ENCODE measurements around the gene TEKTIP1. TPM values are rescaled to one million over a fixed set of nuclear protein-coding genes. Genes with fewer than 3 reads are reported as not detected.
A peak's percentile ranks its signal among the peaks of the same experiment; 100 is the strongest.

TEKTIP1 gene
- total RNA-seq, 1 experiment from 2014 or later: 0.49 TPM

- ChIA-PET CTCF (interaction anchor here (0.5 to 1.8 kb wide), 4 partner anchors 10 to 1351 kb away, joined by 3 to 16 read pairs (median 3); no protein-coding TSS in a partner anchor), POLR2A (interaction anchor here (0.9 kb wide), 1 partner anchor 20 kb away, joined by 3 read pairs; no protein-coding TSS in a partner anchor)
- Mint-ChIP-seq H3K27ac (ENCODE audit: low read depth, unreplicated experiment) (no peak overlapping the region), H3K4me3 (ENCODE audit: unreplicated experiment) (no peak overlapping the region), H3K27me3 (ENCODE audit: insufficient read depth, unreplicated experiment) (no peaks in the 10 kb centered on the region), H3K9me3 (ENCODE audit: unreplicated experiment) (no peaks in the 10 kb centered on the region), H3K36me3 (ENCODE audit: insufficient read depth, unreplicated experiment) (peaks cover 31% of the 10 kb centered on the region), H3K4me1 (ENCODE audit: insufficient read depth, unreplicated experiment) (peaks cover 10% of the 10 kb centered on the region)
- intact Hi-C loops (cut with micrococcal nuclease): loop anchor here (10.0 kb wide), 1 partner anchor 150 kb away; the partner anchor contains the start of genes PIP5K1C and TJP3
- BruUV-seq (replicated peaks): TSS peak; percentile 42
- no peak for DNase-seq (ENCODE audit: unreplicated experiment)
- no peak for TF ChIP-seq CTCF (IDR thresholded peaks at IDR 0.05; ENCODE audit: unreplicated experiment)
These were observed 15.5 kb downstream of the TEKTIP1 start for GRCh38 chr19:3554254-3555083.

- CTCF ChIA-PET: interaction anchor here (0.6 to 4.6 kb wide), 9 partner anchors 10 to 790 kb away, joined by 3 to 22 read pairs (median 4); partner anchors contain the start of gene TEKTIP1
- Mint-ChIP-seq H3K4me1 (ENCODE audit: insufficient read depth, unreplicated experiment) (peaks cover 10% of the 10 kb centered on the region), H3K27me3 (ENCODE audit: insufficient read depth, unreplicated experiment) (no peaks in the 10 kb centered on the region), H3K4me3 (ENCODE audit: unreplicated experiment) (peak overlapping the region; percentile 99), H3K27ac (ENCODE audit: low read depth, unreplicated experiment) (peak overlapping the region; percentile 89), H3K36me3 (ENCODE audit: insufficient read depth, unreplicated experiment) (peaks cover 27% of the 10 kb centered on the region), H3K9me3 (ENCODE audit: unreplicated experiment) (no peaks in the 10 kb centered on the region)
- POLR2A ChIA-PET: interaction anchor here (0.6 to 2.4 kb wide), 9 partner anchors 9 to 71 kb away, joined by 3 to 18 read pairs (median 4); partner anchors contain the start of genes DOHH and HMG20B
- TF ChIP-seq CTCF (IDR thresholded peaks at IDR 0.05; ENCODE audit: unreplicated experiment): no peak
- no peak for DNase-seq (ENCODE audit: unreplicated experiment)
- intact Hi-C loops (cut with micrococcal nuclease): loop anchor here (10.0 kb wide), 1 partner anchor 149 kb away; the partner anchor contains the start of genes PIP5K1C and TJP3
- no TSS peak for BruUV-seq (replicated peaks)
These were observed 16.9 kb downstream of the TEKTIP1 start for GRCh38 chr19:3555653-3556422.

GRCh38 chr19:3556423-3556977, 17.5 kb downstream of the TEKTIP1 start:
- Mint-ChIP-seq H3K4me3 (ENCODE audit: unreplicated experiment) (peak overlapping the region; percentile 99), H3K36me3 (ENCODE audit: insufficient read depth, unreplicated experiment) (peaks cover 24% of the 10 kb centered on the region), H3K9me3 (ENCODE audit: unreplicated experiment) (no peaks in the 10 kb centered on the region), H3K27ac (ENCODE audit: low read depth, unreplicated experiment) (peak overlapping the region; percentile 89), H3K27me3 (ENCODE audit: insufficient read depth, unreplicated experiment) (no peaks in the 10 kb centered on the region), H3K4me1 (ENCODE audit: insufficient read depth, unreplicated experiment) (peaks cover 10% of the 10 kb centered on the region)
- CTCF ChIA-PET: interaction anchor here (0.6 to 4.6 kb wide), 10 partner anchors 11 to 791 kb away, joined by 3 to 22 read pairs (median 4); partner anchors contain the start of gene TEKTIP1
- no TSS peak for BruUV-seq (replicated peaks)
- DNase-seq (ENCODE audit: unreplicated experiment): no peak
- no peak for TF ChIP-seq CTCF (IDR thresholded peaks at IDR 0.05; ENCODE audit: unreplicated experiment)
- POLR2A ChIA-PET: interaction anchor here (0.6 to 2.4 kb wide), 16 partner anchors 8 to 844 kb away, joined by 3 to 18 read pairs (median 4); partner anchors contain the start of genes APBA3, DOHH, HMG20B and MRPL54
- intact Hi-C loops (cut with micrococcal nuclease): loop anchor here (10.0 kb wide), 1 partner anchor 148 kb away; the partner anchor contains the start of genes PIP5K1C and TJP3
